OCI-LY1 (cell line): ENCODE results near the gene COQ9.

ENCODE experiments used
- EZH2 ChIP-seq: fragments of 200-600 bp; sonication (generic), shearing (Covaris generic); IDR thresholded peaks from 2 replicates; pipeline ENCODE4 v1.8.0; 2017; ENCODE audit warnings: borderline replicate concordance, mixed run types, mild to moderate bottlenecking, antibody characterized with exemption, low read length, moderate library complexity, mixed read lengths
- TF ChIP-seq, protein P1 (sequence below): fragments of 200-600 bp; sonication (generic), shearing (Covaris generic); IDR thresholded peaks from 2 replicates; pipeline ENCODE4 v1.5.1; 2017; ENCODE audit warnings: mild to moderate bottlenecking, antibody characterized with exemption, low read length, moderate library complexity, mixed read lengths

DNA sequence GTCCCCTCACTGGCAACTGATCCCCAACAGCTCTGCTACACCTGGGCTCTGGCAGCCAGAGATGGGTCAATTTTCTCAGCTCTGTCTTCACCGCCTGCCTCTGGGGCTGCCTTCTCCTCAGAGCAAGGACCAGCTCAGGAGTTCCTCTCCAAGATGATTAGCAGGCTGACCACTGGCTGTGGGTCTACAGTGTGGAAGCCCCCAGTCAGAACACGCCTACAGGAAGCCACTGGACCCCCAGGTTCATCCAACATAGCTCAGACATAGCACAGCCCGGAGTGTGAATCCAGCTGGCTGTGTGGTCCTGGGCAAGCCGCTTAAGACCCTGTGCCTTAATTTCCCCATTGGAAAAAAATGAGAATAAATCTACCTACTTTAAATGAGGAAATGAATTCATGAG, 34.1 kb downstream of the COQ9 start:
- no peak for TF ChIP-seq EZH2
- TF ChIP-seq, protein P1, sequence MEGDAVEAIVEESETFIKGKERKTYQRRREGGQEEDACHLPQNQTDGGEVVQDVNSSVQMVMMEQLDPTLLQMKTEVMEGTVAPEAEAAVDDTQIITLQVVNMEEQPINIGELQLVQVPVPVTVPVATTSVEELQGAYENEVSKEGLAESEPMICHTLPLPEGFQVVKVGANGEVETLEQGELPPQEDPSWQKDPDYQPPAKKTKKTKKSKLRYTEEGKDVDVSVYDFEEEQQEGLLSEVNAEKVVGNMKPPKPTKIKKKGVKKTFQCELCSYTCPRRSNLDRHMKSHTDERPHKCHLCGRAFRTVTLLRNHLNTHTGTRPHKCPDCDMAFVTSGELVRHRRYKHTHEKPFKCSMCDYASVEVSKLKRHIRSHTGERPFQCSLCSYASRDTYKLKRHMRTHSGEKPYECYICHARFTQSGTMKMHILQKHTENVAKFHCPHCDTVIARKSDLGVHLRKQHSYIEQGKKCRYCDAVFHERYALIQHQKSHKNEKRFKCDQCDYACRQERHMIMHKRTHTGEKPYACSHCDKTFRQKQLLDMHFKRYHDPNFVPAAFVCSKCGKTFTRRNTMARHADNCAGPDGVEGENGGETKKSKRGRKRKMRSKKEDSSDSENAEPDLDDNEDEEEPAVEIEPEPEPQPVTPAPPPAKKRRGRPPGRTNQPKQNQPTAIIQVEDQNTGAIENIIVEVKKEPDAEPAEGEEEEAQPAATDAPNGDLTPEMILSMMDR, result no peak
